B cell (primary cell): ENCODE results near the gene GNAT2.

ENCODE experiments used
- CTCF ChIP-seq: fragments of 200-600 bp; IDR thresholded peaks from one replicate; pipeline ENCODE4 v1.8.0; 2022; ENCODE audit warnings: antibody characterized with exemption, mild to moderate bottlenecking
- EZH2 ChIP-seq: IDR thresholded peaks from 2 replicates; pipeline ENCODE4 v1.6.1; 2012; ENCODE audit warnings: borderline replicate concordance, low read depth, mild to moderate bottlenecking, moderate library complexity, low read length; ENCODE audit not compliant: insufficient read depth, poor library complexity, severe bottlenecking

GRCh38 chr1:109586055-109586454 lies 33.4 kb downstream of the GNAT2 start:
- no peak for TF ChIP-seq CTCF
- TF ChIP-seq EZH2: no peak
